Measurements from ENCODE around the gene DNAH17. TPM values are rescaled to one million over a fixed set of nuclear protein-coding genes. Genes with fewer than 3 reads are reported as not detected.

DNAH17 gene
- total RNA-seq, 2 experiments from 2014 or later: 0.41 to 0.45 TPM

- Mint-ChIP-seq H3K4me1 (ENCODE audit: low read depth) (no peaks in the 10 kb centered on the region), H3K27ac (no peak overlapping the region), H3K4me3 (no peak overlapping the region), H3K27me3 (no peaks in the 10 kb centered on the region), H3K36me3 (ENCODE audit: low read depth) (no peaks in the 10 kb centered on the region), H3K9me3 (no peaks in the 10 kb centered on the region)
- DNase-seq (no peak), ATAC-seq (no peak)
- POLR2A ChIA-PET: no interaction called here
- intact Hi-C loops (cut with micrococcal nuclease): no loop called here
- TF ChIP-seq CTCF (IDR thresholded peaks at IDR 0.05): no peak
- CTCF ChIA-PET: interaction anchor here (1.1 to 3.0 kb wide), 6 partner anchors 7 to 264 kb away, joined by 3 to 12 read pairs (median 4); no protein-coding TSS in a partner anchor
These were observed 132.8 kb downstream of the DNAH17 start for GRCh38 chr17:78444392-78444791.

GRCh38 chr17:78442648-78443218 lies 134.5 kb downstream of the DNAH17 start:
- Mint-ChIP-seq H3K36me3 (ENCODE audit: low read depth) (no peaks in the 10 kb centered on the region), H3K9me3 (no peaks in the 10 kb centered on the region), H3K4me1 (ENCODE audit: low read depth) (no peaks in the 10 kb centered on the region), H3K27me3 (no peaks in the 10 kb centered on the region), H3K4me3 (no peak overlapping the region), H3K27ac (no peak overlapping the region)
- ATAC-seq (no peak), DNase-seq (no peak)
- ChIA-PET CTCF (interaction anchor here (0.8 kb wide), 1 partner anchor 8 kb away, joined by 3 read pairs; no protein-coding TSS in a partner anchor), POLR2A (no interaction called here)
- TF ChIP-seq CTCF (IDR thresholded peaks at IDR 0.05): no peak
- intact Hi-C loops (cut with micrococcal nuclease): no loop called here

GRCh38 chr17:78441271-78441971 lies 135.8 kb downstream of the DNAH17 start:
- Mint-ChIP-seq H3K9me3 (no peaks in the 10 kb centered on the region), H3K4me3 (no peak overlapping the region), H3K36me3 (ENCODE audit: low read depth) (no peaks in the 10 kb centered on the region), H3K27me3 (no peaks in the 10 kb centered on the region), H3K4me1 (ENCODE audit: low read depth) (no peaks in the 10 kb centered on the region), H3K27ac (no peak overlapping the region)
- no peak for DNase-seq
- ATAC-seq: no peak
- intact Hi-C loops (cut with micrococcal nuclease): no loop called here
- no peak for TF ChIP-seq CTCF (IDR thresholded peaks at IDR 0.05)
- POLR2A ChIA-PET: no interaction called here
- CTCF ChIA-PET: no interaction called here

GRCh38 chr17:78438694-78439325 lies 138.4 kb downstream of the DNAH17 start:
- H3K27ac Mint-ChIP-seq: no peak overlapping the region
- no peak for TF ChIP-seq CTCF (IDR thresholded peaks at IDR 0.05)
- no peak for DNase-seq
- H3K27me3 Mint-ChIP-seq: no peaks in the 10 kb centered on the region
- H3K4me1 Mint-ChIP-seq (ENCODE audit: low read depth): no peaks in the 10 kb centered on the region
- intact Hi-C loops (cut with micrococcal nuclease): no loop called here
- POLR2A ChIA-PET: no interaction called here
- no peak overlapping the region for H3K4me3 Mint-ChIP-seq
- no peaks in the 10 kb centered on the region for H3K36me3 Mint-ChIP-seq (ENCODE audit: low read depth)
- ATAC-seq: peak; percentile 32
- CTCF ChIA-PET: no interaction called here
- H3K9me3 Mint-ChIP-seq: no peaks in the 10 kb centered on the region

GRCh38 chr17:78438271-78438691 lies 138.9 kb downstream of the DNAH17 start:
- Mint-ChIP-seq H3K27ac (no peak overlapping the region), H3K4me3 (no peak overlapping the region), H3K27me3 (no peaks in the 10 kb centered on the region), H3K36me3 (ENCODE audit: low read depth) (no peaks in the 10 kb centered on the region), H3K4me1 (ENCODE audit: low read depth) (no peaks in the 10 kb centered on the region), H3K9me3 (no peaks in the 10 kb centered on the region)
- intact Hi-C loops (cut with micrococcal nuclease): no loop called here
- POLR2A ChIA-PET: no interaction called here
- ATAC-seq (peak; percentile 54), DNase-seq (peak; percentile 28)
- CTCF ChIA-PET: no interaction called here
- TF ChIP-seq CTCF (IDR thresholded peaks at IDR 0.05): no peak
